OCI-LY7 (cell line): Measurements from ENCODE around the gene PLD2.
"Not testable (repeated sequence)": the region's sequence is repeated elsewhere in the genome, so short reads cannot be mapped to it uniquely, and the experiment has no call there.

Experiments used
- CTCF ChIP-seq: fragments of 200-600 bp; sonication (generic); conservative IDR thresholded peaks from 2 replicates; pipeline ENCODE4 v1.5.1; 2014; ENCODE audit warnings: mild to moderate bottlenecking, antibody characterized with exemption, low read length, moderate library complexity, mixed read lengths
- EZH2phosphoT487 ChIP-seq: fragments of 200-600 bp; sonication (generic); IDR thresholded peaks from 2 replicates; pipeline ENCODE4 v1.6.1; 2018; ENCODE audit warnings: low read depth, borderline replicate concordance, mild to moderate bottlenecking, mixed run types, antibody characterized with exemption, low read length, moderate library complexity, mixed read lengths

DNA sequence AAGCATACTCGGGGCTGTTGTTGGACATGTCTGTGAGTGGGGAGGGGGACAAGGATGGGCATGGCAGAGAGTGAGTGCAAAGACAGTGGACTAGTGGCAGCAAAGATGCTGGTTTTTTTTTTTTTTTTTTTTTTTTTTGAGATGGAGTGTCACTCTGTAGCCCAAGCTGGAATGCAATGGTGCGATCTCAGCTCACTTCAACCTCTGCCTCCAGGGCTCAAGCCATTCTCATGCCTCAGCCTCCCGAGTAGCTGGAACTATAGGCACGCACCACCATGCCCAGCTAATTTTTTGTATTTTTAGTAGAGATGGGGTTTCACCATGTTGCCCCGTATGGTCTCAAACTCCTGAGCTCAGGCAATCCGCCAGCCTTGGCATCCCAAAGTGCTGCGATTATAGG lies 50.4 kb downstream of the PLD2 start:
- TF ChIP-seq CTCF, EZH2phosphoT487: not testable (repeated sequence)
